GM19467 (cell line): ENCODE data around the gene C14orf180.
"Not testable (repeated sequence)": the region's sequence is repeated elsewhere in the genome, so short reads cannot be mapped to it uniquely, and the experiment has no call there.

Experiments used
- ATAC-seq: cut with Tn5 transposase; IDR thresholded peaks from one replicate; pipeline ENCODE4 v1.9.1; 2021; ENCODE audit warnings: mild to moderate bottlenecking, moderate library complexity; ENCODE audit not compliant: unreplicated experiment

The C14orf180 gene

DNA sequence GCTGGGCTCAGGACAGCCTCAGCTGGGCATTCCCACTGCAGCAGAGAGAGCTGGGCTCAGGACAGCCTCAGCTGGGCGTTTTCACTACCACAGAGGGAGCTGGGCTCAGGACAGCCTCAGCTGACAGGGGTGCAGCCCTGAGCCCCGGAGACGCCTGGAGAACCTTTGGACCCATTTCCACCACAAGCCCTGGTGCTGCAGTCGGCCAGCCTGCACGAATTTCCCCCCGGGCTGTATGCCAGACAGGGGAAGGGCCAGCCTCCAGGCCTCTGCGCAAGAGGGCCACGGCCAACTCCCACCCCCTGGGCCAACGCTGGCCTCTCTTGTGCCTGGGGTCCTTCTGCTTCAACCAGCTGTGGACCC is 2.6 kb upstream of the C14orf180 start:
- no peak for ATAC-seq

DNA sequence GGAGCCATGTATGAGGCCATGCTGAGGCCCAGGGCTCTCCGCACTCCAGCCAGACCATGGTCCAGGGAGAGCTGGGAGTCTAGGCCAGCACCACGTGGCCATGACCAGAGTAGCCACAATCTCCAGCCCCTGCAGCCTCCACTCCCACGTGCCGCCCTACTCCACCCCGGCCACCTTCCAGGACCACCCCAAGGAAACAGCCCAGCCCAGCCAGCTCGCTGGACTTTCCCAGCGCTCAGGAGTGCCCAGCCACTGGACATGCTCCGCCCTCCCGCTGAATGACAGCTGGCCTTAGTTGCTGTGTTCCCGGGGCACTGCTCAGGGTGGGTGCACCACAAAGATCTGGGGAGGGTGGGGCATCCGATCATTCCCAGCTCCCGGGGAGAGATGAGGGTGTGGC is 2.1 kb upstream of the C14orf180 start:
- no peak for ATAC-seq

DNA sequence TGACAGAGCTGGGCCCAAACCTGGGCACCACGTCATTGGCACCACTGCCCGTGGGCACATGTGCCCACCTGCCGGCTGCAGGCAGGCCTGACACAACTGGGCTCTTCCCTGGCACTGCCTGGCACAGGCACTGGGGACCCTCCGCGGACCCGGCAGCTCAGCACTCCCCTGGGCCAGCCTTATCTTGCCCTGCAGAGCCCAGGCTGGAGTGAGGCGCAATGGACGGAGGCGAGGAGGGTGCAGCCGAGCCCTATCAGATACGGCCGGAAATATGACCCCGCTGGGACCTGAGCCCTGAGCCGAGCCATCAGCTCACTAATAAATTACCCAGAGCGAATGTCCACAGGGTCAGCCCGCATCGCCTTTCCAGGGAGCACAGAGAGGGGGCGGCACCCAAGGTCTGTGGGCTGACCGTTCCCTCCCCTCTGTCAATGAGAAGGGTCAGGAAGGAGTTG is 1.7 kb upstream of the C14orf180 start:
- ATAC-seq = no peak

DNA sequence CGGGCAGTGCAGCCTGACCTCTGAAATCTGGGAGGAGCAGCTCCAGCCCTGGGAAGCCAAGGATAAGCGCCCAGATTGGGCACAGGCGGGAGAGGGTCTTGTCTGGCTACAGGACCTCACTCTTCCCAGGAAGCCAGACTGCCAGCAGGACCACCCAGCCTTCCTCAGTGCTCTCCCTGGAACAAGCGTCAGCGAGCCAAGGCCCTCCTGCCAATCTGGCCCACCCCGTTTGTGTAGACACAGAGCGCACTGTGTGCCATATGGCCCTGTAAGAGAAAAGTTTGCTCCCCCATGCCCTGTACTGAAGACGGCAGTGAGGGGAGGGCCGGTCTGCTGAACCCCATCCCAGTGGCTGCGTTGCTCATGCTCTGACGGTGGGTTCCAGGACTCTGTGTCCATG is 1.2 kb upstream of the C14orf180 start:
- ATAC-seq = no peak

DNA sequence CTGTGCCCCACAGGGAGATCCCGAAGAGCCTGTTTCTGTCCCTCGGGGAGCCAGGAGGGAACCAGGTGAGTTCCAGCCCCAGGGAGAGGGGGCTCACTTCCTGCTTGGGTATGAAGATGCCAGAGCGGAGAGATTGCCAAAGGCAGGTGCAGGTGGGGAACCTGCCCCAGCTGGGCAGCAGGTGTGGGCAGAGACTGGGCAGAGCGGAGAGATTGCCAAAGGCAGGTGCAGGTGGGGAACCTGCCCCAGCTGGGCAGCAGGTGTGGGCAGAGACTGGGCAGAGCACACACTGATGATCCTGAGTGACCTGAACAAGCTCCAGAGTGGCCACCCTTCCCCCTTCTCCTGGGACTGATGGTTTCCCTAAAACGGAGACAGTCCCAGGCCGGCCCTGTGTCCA is 375 bp downstream of the C14orf180 start:
- not testable (repeated sequence) for ATAC-seq

DNA sequence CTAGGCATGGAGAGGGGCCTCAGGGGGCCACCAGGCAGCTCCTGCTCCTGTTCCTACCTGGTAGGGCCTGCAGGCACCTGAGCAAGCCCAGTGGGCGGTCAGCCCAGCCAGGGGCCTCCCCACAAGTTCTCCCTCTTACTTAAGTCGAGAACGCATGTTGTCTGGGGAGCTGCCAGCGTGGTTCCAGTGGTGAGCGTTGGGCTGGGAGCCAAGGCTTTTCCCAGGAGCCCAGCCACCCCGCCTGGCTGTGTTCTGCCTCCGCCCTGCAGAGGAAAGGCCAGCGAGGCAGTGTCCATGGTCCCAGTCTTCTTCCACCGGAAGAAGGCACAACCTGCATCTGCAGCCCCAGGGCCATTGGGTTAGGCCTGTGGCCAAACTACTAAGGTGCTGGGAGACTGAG is 1.4 kb downstream of the C14orf180 start:
- no peak for ATAC-seq

DNA sequence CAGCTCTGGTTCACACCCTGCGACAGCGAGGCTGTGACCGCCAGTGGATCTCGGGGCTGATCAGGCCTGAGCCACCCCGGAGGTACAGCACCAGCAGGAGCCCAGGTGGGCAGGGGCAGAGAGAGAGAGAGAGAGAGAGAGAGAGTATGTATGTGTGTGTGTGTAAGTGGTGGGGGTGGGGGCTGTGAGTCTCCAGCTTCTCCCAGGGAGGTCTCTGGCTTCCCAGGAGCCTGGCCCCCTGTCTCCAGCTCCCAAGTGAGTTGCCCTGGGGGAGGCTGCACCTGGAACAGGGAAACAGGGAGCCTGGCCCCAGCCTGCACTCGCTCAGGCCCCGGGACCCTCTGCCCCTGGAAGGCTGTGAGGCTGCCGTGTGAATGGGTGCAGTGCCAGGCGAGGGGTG is 2.0 kb downstream of the C14orf180 start:
- ATAC-seq = no peak

DNA sequence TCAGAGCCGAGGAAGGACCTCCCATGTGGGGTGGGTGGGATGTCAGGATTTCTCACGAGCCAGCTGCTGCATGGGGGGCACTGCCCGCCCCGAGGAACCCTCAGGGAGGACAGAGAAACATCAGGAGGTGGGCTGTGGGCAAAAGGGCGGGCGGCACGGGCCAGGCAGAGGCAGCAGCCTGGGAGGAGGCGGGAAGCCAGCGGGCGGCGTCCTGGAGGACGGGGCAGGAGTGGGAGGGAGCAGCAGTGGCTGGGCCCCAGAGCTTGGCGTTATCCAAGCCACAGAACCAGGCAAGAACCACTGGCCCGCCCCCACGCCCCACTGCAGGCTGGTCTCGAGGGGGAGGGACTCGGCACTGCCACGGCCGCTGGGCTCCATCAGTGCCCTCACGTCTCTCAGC is 2.4 kb downstream of the C14orf180 start:
- no peak for ATAC-seq

DNA sequence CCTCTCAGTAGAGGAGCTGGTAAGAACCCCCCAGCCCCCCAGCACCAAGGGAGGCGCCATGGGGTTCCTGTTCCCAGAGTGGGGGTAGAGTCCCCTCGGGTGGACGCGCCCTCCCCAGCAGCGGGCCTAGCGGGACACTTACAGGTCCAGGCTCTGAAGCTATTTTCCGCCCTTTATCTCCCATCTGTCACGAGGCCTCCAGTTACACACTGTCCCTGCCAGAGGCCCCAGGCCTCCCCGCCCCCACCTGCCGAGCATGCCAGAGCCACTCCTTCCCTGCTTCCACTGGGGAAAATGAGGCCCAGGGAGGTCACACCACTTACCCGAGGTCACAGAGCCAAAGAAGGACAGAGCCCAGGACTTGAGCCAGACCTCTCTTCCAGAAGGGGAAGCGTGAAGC is 3.1 kb downstream of the C14orf180 start:
- ATAC-seq = no peak

DNA sequence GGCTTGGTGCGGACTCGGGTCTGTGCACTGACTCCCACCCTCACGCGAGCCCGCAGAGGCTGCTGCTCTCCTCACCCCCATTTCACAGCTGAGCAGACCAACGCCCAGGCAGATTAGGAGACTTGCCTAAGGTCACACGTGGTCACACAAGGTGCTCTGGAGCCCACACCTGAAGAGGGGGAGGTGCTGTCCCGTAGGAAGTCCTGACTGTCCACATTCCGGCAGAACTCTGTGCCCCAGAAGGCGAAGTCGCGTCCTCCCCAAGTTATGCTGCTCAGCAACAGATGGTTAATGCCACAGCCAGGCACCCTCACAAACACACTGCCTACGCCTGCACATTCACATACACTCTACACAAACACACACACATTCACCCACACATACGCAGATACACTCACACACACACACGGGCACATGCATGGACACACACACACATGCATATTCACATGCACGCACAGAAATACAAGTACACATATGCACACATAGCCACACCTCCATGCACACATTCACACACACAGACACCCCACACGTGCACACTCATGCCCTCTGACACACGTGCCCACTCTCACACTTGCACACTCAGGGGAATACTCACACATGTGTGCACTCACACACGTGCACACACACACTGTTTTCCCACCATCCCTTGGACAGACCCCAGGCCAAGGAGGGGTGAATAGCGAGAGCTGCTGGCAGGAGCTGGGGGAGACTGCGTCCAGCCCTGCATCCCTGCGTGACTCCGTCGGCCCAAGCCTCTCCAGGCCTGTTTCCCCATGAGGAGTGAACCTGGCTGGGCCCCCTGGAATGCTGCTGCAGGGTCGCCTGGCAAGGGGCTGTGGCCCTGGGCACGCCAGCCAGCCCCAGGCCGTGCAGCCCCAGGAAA is 4.1 kb downstream of the C14orf180 start:
- ATAC-seq = no peak

DNA sequence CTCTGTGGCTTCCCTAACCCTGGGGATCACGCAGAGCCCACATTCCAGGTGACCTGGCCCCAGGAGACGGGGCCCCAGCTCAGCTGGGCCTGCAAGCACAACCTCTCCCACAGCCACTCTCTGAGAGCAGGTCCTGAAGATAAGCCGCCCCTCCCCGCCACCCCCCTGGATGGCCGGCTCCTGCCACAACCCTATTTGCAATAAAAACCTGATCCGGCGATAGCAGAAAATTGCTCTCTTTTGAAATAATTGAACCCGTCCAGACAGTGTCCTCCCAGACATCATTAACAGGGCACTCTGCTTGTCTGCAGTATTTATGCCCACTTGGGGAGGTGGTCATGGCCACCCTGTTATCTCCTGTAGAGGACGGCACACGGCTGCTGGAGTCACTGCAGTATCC is 5.0 kb downstream of the C14orf180 start:
- no peak for ATAC-seq

DNA sequence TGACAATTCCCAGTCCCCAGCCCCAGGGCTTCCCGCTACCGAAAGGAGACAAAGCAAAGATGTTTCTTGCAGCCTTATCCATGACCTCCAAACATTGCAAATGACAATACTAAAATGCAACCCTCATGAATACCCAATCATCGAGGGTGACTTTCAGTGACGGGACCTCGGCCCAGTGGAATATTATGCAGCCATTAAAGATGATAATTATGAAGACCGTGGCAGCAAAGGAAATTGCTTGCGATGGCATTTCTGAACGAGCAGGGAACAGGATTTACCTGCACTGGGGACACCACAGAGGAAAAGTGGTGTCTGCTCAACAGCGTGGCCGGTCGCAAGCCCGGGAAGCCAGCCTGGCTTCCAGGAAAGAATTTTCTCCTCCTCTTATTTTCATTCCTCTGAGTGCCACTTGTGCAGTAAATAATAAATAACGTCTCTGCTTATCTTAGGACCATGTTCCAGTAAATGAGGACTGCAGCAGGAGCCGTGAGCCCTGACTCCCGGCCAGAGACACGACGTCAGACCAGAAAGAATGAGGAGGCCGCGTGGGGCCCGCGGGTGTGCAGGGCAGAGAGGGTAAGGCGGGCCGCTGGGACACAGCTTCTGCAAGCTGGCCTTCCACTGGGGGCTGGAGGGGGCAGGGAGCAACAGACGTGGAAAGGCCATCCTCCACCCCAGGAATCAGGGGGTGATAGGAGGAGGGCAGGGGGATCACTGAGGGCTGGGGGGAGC is 6.6 kb downstream of the C14orf180 start:
- no peak for ATAC-seq

DNA sequence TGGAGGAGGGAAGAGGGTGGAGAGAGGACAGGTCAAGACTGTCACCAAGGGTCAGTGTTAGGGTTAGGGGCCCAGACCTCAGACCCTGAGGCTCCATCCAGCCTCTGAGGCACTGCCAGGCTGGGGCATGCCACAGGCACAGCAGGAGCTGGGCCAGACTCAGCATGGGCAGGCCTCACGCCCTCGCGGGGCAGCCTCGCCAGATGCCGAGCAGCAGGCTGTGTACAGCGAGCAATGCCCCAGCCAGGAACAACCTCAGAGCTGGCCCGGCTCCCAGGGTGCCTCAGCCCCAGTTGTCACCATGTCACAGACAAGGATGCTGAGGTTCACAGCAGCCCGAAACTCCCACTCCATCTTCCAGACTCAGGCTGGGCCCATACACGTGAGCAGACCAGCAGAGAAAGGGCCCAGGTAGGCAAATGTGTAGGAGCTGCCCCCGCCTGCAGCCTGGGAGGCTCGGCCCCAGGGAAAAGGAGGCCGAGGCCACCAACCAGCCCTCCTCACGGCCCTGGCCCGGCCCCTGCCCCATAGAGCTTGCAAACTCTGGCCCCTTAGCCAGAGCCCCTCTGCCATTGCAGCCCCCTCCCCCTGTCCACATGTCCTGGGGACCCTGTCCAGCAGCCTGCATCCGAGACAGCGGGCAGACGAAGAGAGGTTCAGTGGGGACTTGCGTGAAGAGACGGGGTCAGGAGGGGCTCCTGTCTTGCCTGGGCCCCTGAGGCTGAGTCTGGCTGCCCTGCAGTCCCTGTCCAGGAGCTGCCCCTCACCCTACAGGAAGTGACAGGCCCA is 7.5 kb downstream of the C14orf180 start:
- no peak for ATAC-seq

DNA sequence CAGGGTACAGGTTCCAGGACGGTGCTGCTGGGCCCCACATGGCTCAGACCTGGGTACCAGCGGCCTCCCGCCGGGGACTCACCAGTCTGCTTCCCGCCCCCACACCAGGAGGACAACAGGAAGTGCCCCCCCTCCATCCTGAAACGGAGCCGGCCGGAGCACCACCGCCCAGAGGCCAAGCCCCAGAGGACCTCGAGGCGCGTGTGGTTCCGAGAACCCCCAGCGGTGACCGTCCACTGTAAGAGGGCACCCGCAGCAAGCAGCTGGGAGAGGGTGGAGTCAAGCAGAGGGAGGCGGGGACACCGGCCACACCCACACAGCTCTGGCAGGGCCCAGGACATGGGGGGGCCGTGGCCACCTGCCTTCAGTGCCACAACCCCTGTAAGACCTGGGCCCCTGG is 8.1 kb downstream of the C14orf180 start:
- ATAC-seq = no peak

DNA sequence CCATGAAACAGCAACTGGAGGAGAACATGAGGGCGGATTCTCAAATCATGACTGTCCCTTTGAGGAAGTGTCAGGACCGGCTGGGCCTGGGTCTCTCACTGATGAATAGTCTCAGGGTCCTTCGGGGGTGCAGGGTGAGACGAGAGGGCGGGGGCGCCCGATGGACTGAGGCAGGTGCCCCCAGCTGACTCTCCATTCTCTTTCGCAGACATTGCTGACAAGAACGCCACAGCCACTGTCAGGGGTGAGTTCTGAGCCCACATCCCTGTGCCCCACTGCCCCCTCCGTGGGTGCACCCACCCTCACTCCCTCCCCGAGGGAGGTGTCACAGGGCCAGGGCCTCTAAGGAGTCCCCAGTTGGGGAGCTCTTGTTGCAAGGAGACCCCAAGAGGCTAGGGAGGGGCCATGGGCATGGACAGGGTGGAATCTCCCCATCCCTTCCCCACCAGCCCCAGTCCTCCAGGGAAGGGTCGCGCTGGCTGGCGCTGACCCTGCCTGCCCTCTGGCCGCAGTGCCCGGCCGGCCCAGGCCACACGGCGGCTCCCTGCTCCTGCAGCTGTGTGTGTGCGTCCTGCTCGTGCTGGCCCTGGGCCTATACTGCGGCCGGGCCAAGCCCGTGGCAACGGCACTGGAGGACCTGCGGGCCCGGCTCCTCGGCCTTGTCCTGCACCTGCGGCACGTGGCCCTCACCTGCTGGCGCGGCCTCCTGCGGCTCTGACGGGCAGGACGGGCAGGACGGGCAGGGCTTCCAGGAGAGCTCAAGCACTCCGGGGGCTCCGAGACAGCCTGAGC is 8.7 kb downstream of the C14orf180 start:
- no peak for ATAC-seq

DNA sequence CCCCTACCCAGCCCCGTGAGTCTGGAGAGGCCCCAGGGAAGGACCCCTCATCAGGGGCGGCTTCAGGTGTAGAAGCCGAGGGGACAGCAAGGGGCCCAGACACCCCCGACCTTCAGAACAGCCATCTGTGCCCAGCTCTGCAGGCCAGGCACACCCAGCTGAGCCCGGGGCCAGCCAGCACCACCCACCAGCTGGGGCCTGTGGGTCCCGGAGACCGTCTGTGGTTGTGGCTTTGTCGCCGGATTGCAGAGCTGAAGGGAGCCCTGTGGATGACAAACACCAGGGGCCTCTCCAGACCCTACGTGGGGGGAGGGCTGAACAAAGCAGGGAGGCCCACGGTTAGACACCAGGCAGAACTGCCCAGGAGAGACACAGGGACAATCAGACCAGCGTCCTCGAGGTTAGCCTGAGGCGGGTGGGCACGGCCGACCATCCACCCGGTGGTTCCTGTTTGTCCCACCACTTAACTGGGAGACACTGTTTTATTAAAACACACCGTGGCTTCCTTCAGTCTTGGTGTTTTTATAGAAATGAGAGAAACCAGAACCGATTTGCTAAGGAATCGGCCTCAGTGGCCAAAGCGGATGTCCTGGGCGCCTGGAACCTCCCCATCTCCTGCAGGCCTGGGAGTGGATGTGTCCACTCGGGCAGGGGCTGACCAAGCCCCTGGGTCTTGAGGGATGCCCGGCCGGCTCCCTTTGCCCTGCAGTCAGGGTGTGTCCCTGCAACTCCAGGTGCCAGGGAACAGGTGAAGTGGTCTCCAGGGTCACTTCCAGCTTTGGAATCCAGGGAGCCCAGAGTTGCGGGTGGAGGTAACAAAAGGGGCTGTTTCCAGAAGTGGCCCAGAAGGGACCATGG is 10.0 kb downstream of the C14orf180 start:
- ATAC-seq = no peak

DNA sequence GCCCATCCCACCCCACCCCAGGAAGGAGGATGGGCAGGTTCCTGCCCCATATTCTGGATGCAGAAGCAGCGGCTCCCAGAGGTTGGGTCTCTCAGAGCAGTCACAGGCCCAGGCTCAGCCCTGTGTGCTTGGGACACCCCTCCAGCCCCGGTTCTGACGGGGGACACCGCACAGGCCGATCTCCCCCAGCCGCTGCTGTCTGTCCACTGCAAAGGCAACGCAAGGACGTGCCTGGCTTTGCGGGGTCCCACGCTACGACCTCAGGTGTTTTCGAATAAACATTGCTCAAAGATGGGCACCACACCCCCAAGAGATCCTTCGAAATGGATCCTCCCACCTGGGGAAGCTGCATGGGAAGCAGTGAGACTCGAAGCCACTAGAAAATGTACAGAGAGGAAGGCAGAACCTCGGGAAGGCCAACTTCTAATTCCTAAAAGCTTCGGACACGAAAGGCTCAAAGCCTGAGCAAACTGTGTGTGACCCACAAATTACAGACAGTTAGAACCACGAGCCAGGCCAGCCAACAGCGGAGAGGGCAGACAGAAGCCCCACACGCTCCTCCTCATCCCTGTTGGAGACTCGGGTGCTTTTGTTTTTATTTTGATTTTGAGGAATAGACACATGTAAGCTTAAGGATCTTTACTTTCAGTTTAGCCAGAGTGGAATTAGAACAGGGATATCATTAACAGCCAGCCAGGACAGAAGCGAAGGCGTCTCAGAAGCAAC is 10.8 kb downstream of the C14orf180 start:
- no peak for ATAC-seq

DNA sequence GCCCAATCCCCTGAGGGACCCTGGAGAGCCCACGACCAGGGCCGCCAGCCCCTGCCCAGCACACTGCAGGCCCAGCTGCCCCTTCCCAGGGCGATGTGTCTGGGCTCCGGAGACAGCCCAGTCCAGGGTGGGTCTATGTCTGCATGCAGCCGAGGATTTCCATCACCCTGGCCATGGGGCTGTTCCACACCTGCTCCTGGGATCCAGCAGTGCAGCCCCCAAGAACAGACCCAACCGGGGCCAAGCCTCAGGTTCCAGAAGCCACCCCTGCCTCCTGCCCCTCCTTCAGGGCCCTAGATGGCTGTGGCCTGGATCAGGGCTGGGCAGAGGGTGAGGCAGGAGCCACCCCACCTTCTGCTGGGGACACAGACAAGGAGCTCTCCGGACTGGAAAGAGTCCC is 11.5 kb downstream of the C14orf180 start:
- ATAC-seq = no peak
